A549 (cell line): Measurements from ENCODE around the gene CD226. TPM values are rescaled to one million over a fixed set of nuclear protein-coding genes. Genes with fewer than 3 reads are reported as not detected.

Experiments used
- ATAC-seq, 2 experiments: fragments of 200-7000 bp in 1 of 2; fragments of >200 bp in 1 of 2; cut with Nextera tagmentation in 1 of 2; cut with Tn5 transposase in 1 of 2; 3 replicates each; pipeline versions ENCODE4 v1.8.0 to v1.9.1; 2018 to 2020; ENCODE audit warnings: mild to moderate bottlenecking in 1 of 2, moderate library complexity in 1 of 2
- CTCF ChIA-PET: fragments of 300-600 bp; sonication (Branson Sonifier 250); formaldehyde crosslinking; extraction: SDS; loops from one replicate; lab custom pipeline; 2021; ENCODE audit warnings: antibody characterized with exemption, inconsistent platforms; lab: Yijun Ruan, JAX
- POLR2A ChIA-PET: fragments of 350-600 bp; formaldehyde crosslinking; extraction: SDS; loops from one replicate; lab custom pipeline; 2021; ENCODE audit warnings: antibody characterized with exemption, inconsistent platforms; lab: Yijun Ruan, JAX
- DNase-seq, 2 experiments: peaks; one replicate each; pipeline versions ENCODE4 v3.0.0 to v3.0.0-alpha.2; 2011 to 2016; ENCODE audit warnings: low read depth in 1 of 2, low spot score in 1 of 2
- FAIRE-seq: peaks from 2 replicates; lab custom pipeline; 2011; peaks lifted over from hg19 to GRCh38; lab: Jason Lieb, UNC
- H3K27ac ChIP-seq, 2 experiments: fragments of >200 bp; sonication (Bioruptor Twin); formaldehyde crosslinking; 3 replicates each; pipeline ENCODE4 v1.5.1; 2016 to 2017
- H3K4me1 ChIP-seq: fragments of >200 bp; sonication (Bioruptor Twin); formaldehyde crosslinking; 3 replicates; pipeline ENCODE4 v1.6.1; 2016
- H3K4me2 ChIP-seq: fragments of >200 bp; sonication (Bioruptor Twin); formaldehyde crosslinking; 3 replicates; pipeline ENCODE4 v1.6.1; 2016
- H3K4me3 ChIP-seq: fragments of >200 bp; sonication (Bioruptor Twin); formaldehyde crosslinking; 3 replicates; pipeline ENCODE4 v1.5.1; 2016
- H3K9me3 ChIP-seq: fragments of >200 bp; sonication (Bioruptor Twin); formaldehyde crosslinking; 3 replicates; pipeline ENCODE4 v1.6.1; 2016
- CBX8 ChIP-seq: fragments of 200-600 bp; sonication (generic); IDR thresholded peaks from 2 replicates; pipeline ENCODE4 v1.6.1; 2016
- CHD4 ChIP-seq: fragments of 200-600 bp; sonication (generic); IDR thresholded peaks from 2 replicates; pipeline ENCODE4 v1.6.1; 2016; ENCODE audit warnings: antibody characterized with exemption, mild to moderate bottlenecking, borderline replicate concordance
- ESRRA ChIP-seq: fragments of 150-350 bp; IDR thresholded peaks from 2 replicates; pipeline ENCODE4 v1.6.1; 2014; ENCODE audit warnings: mild to moderate bottlenecking, low read length, borderline replicate concordance
- HDAC2 ChIP-seq: fragments of 200-600 bp; sonication (generic); IDR thresholded peaks from 2 replicates; pipeline ENCODE4 v1.6.1; 2016
- HEYL ChIP-seq: fragments of 250-450 bp; sonication (Bioruptor Pico); IDR thresholded peaks from 2 replicates; pipeline ENCODE4 v1.8.0; 2021; ENCODE audit warnings: mild to moderate bottlenecking, moderate library complexity
- HMGXB4 ChIP-seq: fragments of 250-450 bp; sonication (Bioruptor Pico); IDR thresholded peaks from 2 replicates; pipeline ENCODE4 v1.5.0; 2021; ENCODE audit warnings: mild to moderate bottlenecking, moderate library complexity, borderline replicate concordance
- HOXA7 ChIP-seq: fragments of 250-450 bp; sonication (Bioruptor Pico); IDR thresholded peaks from 2 replicates; pipeline ENCODE4 v1.5.0; 2020; ENCODE audit warnings: mild to moderate bottlenecking, moderate library complexity
- HOXB13 ChIP-seq: fragments of 250-450 bp; sonication (Bioruptor Pico); IDR thresholded peaks from 2 replicates; pipeline ENCODE4 v1.5.0; 2020; ENCODE audit warnings: low read depth, mild to moderate bottlenecking, moderate library complexity
- KDM1A ChIP-seq: fragments of 200-600 bp; sonication (generic); IDR thresholded peaks from 2 replicates; pipeline ENCODE4 v1.6.1; 2016; ENCODE audit warnings: low read depth, mild to moderate bottlenecking
- KDM5A ChIP-seq: fragments of 200-600 bp; sonication (generic); IDR thresholded peaks from 2 replicates; pipeline ENCODE4 v1.6.1; 2016; ENCODE audit warnings: antibody characterized with exemption, mild to moderate bottlenecking
- MYC ChIP-seq: IDR thresholded peaks from 2 replicates; pipeline ENCODE4 v1.6.1; 2012; ENCODE audit warnings: mild to moderate bottlenecking, inconsistent platforms, low read length, improper control_type of control experiment, borderline replicate concordance
- NFE2L2 ChIP-seq: fragments of 150-350 bp; conservative IDR thresholded peaks from 2 replicates; pipeline ENCODE4 v1.6.1; 2014; ENCODE audit warnings: low read length
- PBX3 ChIP-seq: IDR thresholded peaks from 2 replicates; pipeline ENCODE4 v1.6.1; 2012
- RAD21 ChIP-seq, 2 experiments: fragments of >200 bp in 1 of 2; sonication (Bioruptor Twin) in 1 of 2; formaldehyde crosslinking in 1 of 2; IDR thresholded peaks in 1 of 2; conservative IDR thresholded peaks in 1 of 2; 2 replicates in 1 of 2; 3 replicates in 1 of 2; pipeline ENCODE4 v1.6.1; 2012 to 2018; ENCODE audit warnings: inconsistent platforms in 1 of 2
- RFX5 ChIP-seq: fragments of 450-650 bp; IDR thresholded peaks from 2 replicates; pipeline ENCODE4 v1.7.1; 2014; ENCODE audit warnings: antibody characterized with exemption, mild to moderate bottlenecking, moderate library complexity
- SMC3 ChIP-seq: fragments of >200 bp; sonication (Bioruptor Twin); formaldehyde crosslinking; IDR thresholded peaks from 3 replicates; pipeline ENCODE4 v1.6.1; 2018; ENCODE audit warnings: inconsistent platforms
- TFCP2L1 ChIP-seq: fragments of 250-450 bp; sonication (Bioruptor Pico); IDR thresholded peaks from 2 replicates; pipeline ENCODE4 v1.5.0; 2021; ENCODE audit warnings: mild to moderate bottlenecking
- USF2 ChIP-seq: fragments of 450-650 bp; IDR thresholded peaks from 2 replicates; pipeline ENCODE4 v1.6.1; 2014; ENCODE audit warnings: antibody characterized with exemption
- ZC3H11A ChIP-seq: fragments of 450-650 bp; IDR thresholded peaks from 2 replicates; pipeline ENCODE4 v1.6.1; 2014; ENCODE audit warnings: antibody characterized with exemption, mild to moderate bottlenecking
- ZNF302 ChIP-seq: fragments of 250-450 bp; sonication (Bioruptor Pico); IDR thresholded peaks from 2 replicates; pipeline ENCODE4 v1.9.0; 2021; ENCODE audit warnings: inconsistent platforms, mild to moderate bottlenecking, moderate library complexity
- ZSCAN20 ChIP-seq: fragments of 250-450 bp; sonication (Bioruptor Pico); IDR thresholded peaks from 2 replicates; pipeline ENCODE4 v1.8.0; 2022; ENCODE audit warnings: mild to moderate bottlenecking, moderate library complexity
- WGBS: methylation state at CpG from one replicate; pipeline ENCODE4 v1.1.6; 2017; ENCODE audit errors: missing lambda C conversion rate; 5-methylcytosine and 5-hydroxymethylcytosine counted together
- polyA plus RNA-seq, 4 experiments: library from polyadenylated mRNA; depleted of rRNA in 3 of 4; stranded (reverse); fragments of >200 nt; fragmentation: RNase III in 1 of 4; extraction: RNeasy Plus Mini Kit Qiagen cat#74134 plus additional on column Dnase treatment in 1 of 4; gene quantifications; 2 replicates in 3 of 4; 3 replicates in 1 of 4; pipeline ENCODE4 v1.2.3, GENCODE V29; 2011 to 2017
- TF ChIP-seq, protein P1 (sequence below): fragments of >200 bp; sonication (Bioruptor Twin); formaldehyde crosslinking; IDR thresholded peaks from 3 replicates; pipeline ENCODE4 v1.5.1; 2016
- TF ChIP-seq, protein P2 (sequence below): fragments of >200 bp; sonication (Bioruptor Twin); formaldehyde crosslinking; IDR thresholded peaks from 2 replicates; pipeline ENCODE4 v1.6.1; 2016

The CD226 gene
- polyA plus RNA-seq, 2 of the 4 experiments (the other 2 are of a cell fraction) = 0.28 to 0.92 TPM

DNA sequence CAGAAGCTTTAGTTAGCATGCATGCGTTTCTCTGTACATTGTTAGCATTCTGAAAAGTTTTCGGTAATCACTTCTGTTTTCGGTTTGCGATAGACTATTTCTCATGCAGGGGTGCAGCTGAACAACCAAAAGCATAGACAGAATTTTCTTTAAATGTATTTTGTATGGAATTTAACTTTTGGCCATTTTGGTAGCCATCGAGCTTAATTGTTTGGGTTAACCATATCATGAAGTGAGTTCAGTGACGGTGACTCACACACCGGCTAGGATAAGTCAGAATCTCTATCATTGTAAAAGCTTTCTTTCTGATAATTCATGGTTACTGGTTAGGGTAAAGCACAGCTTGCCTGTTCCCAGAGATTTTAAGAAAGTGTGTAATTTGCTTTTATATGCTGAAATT, 107.2 kb downstream of the CD226 start:
- POLR2A ChIA-PET = no interaction called here
- WGBS = 76% methylated on average over 7 of the region's 7 CpGs
- CTCF ChIA-PET = interaction anchor here (1.2 kb wide), 1 partner anchor 10 kb away, joined by 4 read pairs; no protein-coding TSS in a partner anchor

GRCh38 chr18:69840001-69840400, 107.7 kb downstream of the CD226 start:
- no peaks in the 10 kb centered on the region for H3K9me3 ChIP-seq
- ATAC-seq = no peak
- TF ChIP-seq NFE2L2 (no peak), KDM5A (no peak), MYC (no peak), RAD21 (conservative IDR thresholded peaks at IDR 0.05 in 1 of 2, IDR thresholded peaks at IDR 0.05 in 1 of 2) (no peak), SMC3 (no peak)
- TF ChIP-seq, all 56 proteins: peak for 0
- POLR2A ChIA-PET = no interaction called here
- DNase-seq (no peak), FAIRE-seq (no peak)
- H3K27ac ChIP-seq = no peak overlapping the region
- WGBS = 78% methylated on average over 10 of the region's 11 CpGs
- no peak overlapping the region for H3K4me2 ChIP-seq
- H3K4me1 ChIP-seq = no peaks in the 10 kb centered on the region
- no peak overlapping the region for H3K4me3 ChIP-seq
- CTCF ChIA-PET = no interaction called here

More for the DNA sequence above, 107.2 kb downstream of the CD226 start:
- Histone ChIP-seq H3K4me1 (no peaks in the 10 kb centered on the region), H3K9me3 (no peaks in the 10 kb centered on the region), H3K4me3 (no peak overlapping the region), H3K4me2 (no peak overlapping the region), H3K27ac (no peak overlapping the region)
- DNase-seq (no peak), ATAC-seq (no peak), FAIRE-seq (no peak)
- TF ChIP-seq, protein P1, sequence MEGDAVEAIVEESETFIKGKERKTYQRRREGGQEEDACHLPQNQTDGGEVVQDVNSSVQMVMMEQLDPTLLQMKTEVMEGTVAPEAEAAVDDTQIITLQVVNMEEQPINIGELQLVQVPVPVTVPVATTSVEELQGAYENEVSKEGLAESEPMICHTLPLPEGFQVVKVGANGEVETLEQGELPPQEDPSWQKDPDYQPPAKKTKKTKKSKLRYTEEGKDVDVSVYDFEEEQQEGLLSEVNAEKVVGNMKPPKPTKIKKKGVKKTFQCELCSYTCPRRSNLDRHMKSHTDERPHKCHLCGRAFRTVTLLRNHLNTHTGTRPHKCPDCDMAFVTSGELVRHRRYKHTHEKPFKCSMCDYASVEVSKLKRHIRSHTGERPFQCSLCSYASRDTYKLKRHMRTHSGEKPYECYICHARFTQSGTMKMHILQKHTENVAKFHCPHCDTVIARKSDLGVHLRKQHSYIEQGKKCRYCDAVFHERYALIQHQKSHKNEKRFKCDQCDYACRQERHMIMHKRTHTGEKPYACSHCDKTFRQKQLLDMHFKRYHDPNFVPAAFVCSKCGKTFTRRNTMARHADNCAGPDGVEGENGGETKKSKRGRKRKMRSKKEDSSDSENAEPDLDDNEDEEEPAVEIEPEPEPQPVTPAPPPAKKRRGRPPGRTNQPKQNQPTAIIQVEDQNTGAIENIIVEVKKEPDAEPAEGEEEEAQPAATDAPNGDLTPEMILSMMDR = no peak
- no peak for TF ChIP-seq ZSCAN20 (CRISPR knock-in tag)
- no peak for TF ChIP-seq HOXB13 (CRISPR knock-in tag)
- TF ChIP-seq HOXA7 = no peak
- no peak for TF ChIP-seq CBX8
- no peak for TF ChIP-seq ZNF302 (CRISPR knock-in tag)
- no peak for TF ChIP-seq SMC3
- no peak for TF ChIP-seq ZC3H11A
- no peak for TF ChIP-seq HMGXB4 (CRISPR knock-in tag)
- TF ChIP-seq TFCP2L1 (CRISPR knock-in tag) = no peak
- no peak for TF ChIP-seq HEYL
- TF ChIP-seq, protein P2, sequence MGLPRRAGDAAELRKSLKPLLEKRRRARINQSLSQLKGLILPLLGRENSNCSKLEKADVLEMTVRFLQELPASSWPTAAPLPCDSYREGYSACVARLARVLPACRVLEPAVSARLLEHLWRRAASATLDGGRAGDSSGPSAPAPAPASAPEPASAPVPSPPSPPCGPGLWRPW = no peak
- no peak for TF ChIP-seq USF2
- no peak for TF ChIP-seq RFX5
- TF ChIP-seq KDM1A = no peak
- TF ChIP-seq RAD21 (conservative IDR thresholded peaks at IDR 0.05 in 1 of 2, IDR thresholded peaks at IDR 0.05 in 1 of 2) = no peak

GRCh38 chr18:69839497-69839896, 108.2 kb downstream of the CD226 start:
- H3K4me2 ChIP-seq = no peak overlapping the region
- no peak for FAIRE-seq
- 93% methylated on average over 9 of the region's 11 CpGs for WGBS
- ChIA-PET CTCF (no interaction called here), POLR2A (no interaction called here)
- ATAC-seq = no peak
- H3K4me1 ChIP-seq = no peaks in the 10 kb centered on the region
- H3K9me3 ChIP-seq = no peaks in the 10 kb centered on the region
- H3K27ac ChIP-seq = no peak overlapping the region
- no peak for DNase-seq
- no peak for TF ChIP-seq CBX8
- no peak for TF ChIP-seq ESRRA
- TF ChIP-seq KDM1A = no peak
- no peak for TF ChIP-seq PBX3
- no peak for TF ChIP-seq CHD4
- TF ChIP-seq HDAC2 = no peak
- H3K4me3 ChIP-seq = no peak overlapping the region
